H9 (cell line): ENCODE data around the gene PLXNC1. TPM values are rescaled to one million over a fixed set of nuclear protein-coding genes. Genes with fewer than 3 reads are reported as not detected.

Experiments
- DNase-seq: peaks from one replicate; pipeline ENCODE4 v3.0.0-alpha.2; 2017
- H2AFZ ChIP-seq: one replicate; pipeline ENCODE4 v1.6.1; 2013; ENCODE audit warnings: mild to moderate bottlenecking, low read length, control low read depth, moderate library complexity
- H2AK5ac ChIP-seq: 2 replicates; pipeline ENCODE4 v1.6.1; 2013; ENCODE audit warnings: low read length, control low read depth, mixed read lengths; ENCODE audit not compliant: insufficient read length
- H2BK120ac ChIP-seq: one replicate; pipeline ENCODE4 v1.6.1; 2013; ENCODE audit warnings: low read depth, mild to moderate bottlenecking, low read length, control low read depth, inconsistent platforms; ENCODE audit not compliant: poor library complexity, severe bottlenecking
- H2BK12ac ChIP-seq: 2 replicates; pipeline ENCODE4 v1.6.1; 2013; ENCODE audit warnings: low read length, control low read depth, mixed read lengths, low read depth; ENCODE audit not compliant: insufficient read length
- H2BK15ac ChIP-seq: 2 replicates; pipeline ENCODE4 v1.6.1; 2013; ENCODE audit warnings: low read depth, low read length, control low read depth
- H2BK20ac ChIP-seq: one replicate; pipeline ENCODE4 v1.6.1; 2013; ENCODE audit warnings: low read depth, mild to moderate bottlenecking, low read length, control low read depth, inconsistent platforms; ENCODE audit not compliant: poor library complexity, severe bottlenecking
- H2BK5ac ChIP-seq: 2 replicates; pipeline ENCODE4 v1.6.1; 2013; ENCODE audit warnings: low read length, control low read depth, mixed read lengths; ENCODE audit not compliant: insufficient read length
- H3K14ac ChIP-seq: 2 replicates; pipeline ENCODE4 v1.6.1; 2013; ENCODE audit warnings: low read length, control low read depth; ENCODE audit not compliant: insufficient read depth
- H3K18ac ChIP-seq: 2 replicates; pipeline ENCODE4 v1.6.1; 2013; ENCODE audit warnings: low read depth, mild to moderate bottlenecking, mixed read lengths, low read length, control low read depth; ENCODE audit not compliant: insufficient read length
- H3K23ac ChIP-seq: 2 replicates; pipeline ENCODE4 v1.6.1; 2013; ENCODE audit warnings: low read length, control low read depth, mixed read lengths, low read depth; ENCODE audit not compliant: insufficient read length
- H3K23me2 ChIP-seq: 2 replicates; pipeline ENCODE4 v1.6.1; 2013; ENCODE audit warnings: low read depth, mild to moderate bottlenecking, mixed read lengths, low read length, control low read depth; ENCODE audit not compliant: insufficient read length, poor library complexity, severe bottlenecking
- H3K27ac ChIP-seq: 2 replicates; pipeline ENCODE4 v1.5.1; 2013; ENCODE audit warnings: low read length, control low read depth, mixed read lengths, low read depth; ENCODE audit not compliant: insufficient read length
- H3K27me3 ChIP-seq: 2 replicates; pipeline ENCODE4 v1.6.1; 2013; ENCODE audit warnings: low read length, control low read depth, inconsistent platforms; ENCODE audit not compliant: insufficient read depth
- H3K4ac ChIP-seq: 2 replicates; pipeline ENCODE4 v1.6.1; 2013; ENCODE audit warnings: low read depth, mild to moderate bottlenecking, control low read depth, inconsistent platforms, low read length, moderate library complexity
- H3K4me1 ChIP-seq: 2 replicates; pipeline ENCODE4 v1.6.1; 2013; ENCODE audit warnings: low read length, control low read depth, inconsistent platforms; ENCODE audit not compliant: insufficient read depth
- H3K4me2 ChIP-seq: 2 replicates; pipeline ENCODE4 v1.6.1; 2013; ENCODE audit warnings: low read length, control low read depth, mixed read lengths; ENCODE audit not compliant: insufficient read length, insufficient read depth
- H3K56ac ChIP-seq: 2 replicates; pipeline ENCODE4 v1.6.1; 2013; ENCODE audit warnings: low read depth, mild to moderate bottlenecking, mixed read lengths, low read length, control low read depth; ENCODE audit not compliant: insufficient read length
- H3K79me1 ChIP-seq: 2 replicates; pipeline ENCODE4 v1.6.1; 2013; ENCODE audit warnings: low read depth, mild to moderate bottlenecking, moderate library complexity, low read length, control low read depth, inconsistent platforms; ENCODE audit not compliant: insufficient read depth, poor library complexity, severe bottlenecking
- H3K79me2 ChIP-seq: 2 replicates; pipeline ENCODE4 v1.6.1; 2013; ENCODE audit warnings: low read length, control low read depth, inconsistent platforms; ENCODE audit not compliant: insufficient read depth
- H3K9ac ChIP-seq: 2 replicates; pipeline ENCODE4 v1.6.1; 2013; ENCODE audit warnings: low read length, control low read depth, mixed read lengths; ENCODE audit not compliant: insufficient read length; ENCODE audit errors: extremely low read depth
- H3K9me3 ChIP-seq: one replicate; pipeline ENCODE4 v1.6.1; 2013; ENCODE audit warnings: low read depth, low read length, inconsistent platforms; ENCODE audit not compliant: control insufficient read depth
- H3T11ph ChIP-seq: one replicate; pipeline ENCODE4 v1.6.1; 2013; ENCODE audit warnings: mild to moderate bottlenecking, low read length, control low read depth, inconsistent platforms
- H4K20me1 ChIP-seq: one replicate; pipeline ENCODE4 v1.6.1; 2013; ENCODE audit not compliant: control insufficient read depth, insufficient read length, insufficient read depth
- H4K5ac ChIP-seq: 2 replicates; pipeline ENCODE4 v1.6.1; 2013; ENCODE audit warnings: low read depth, mild to moderate bottlenecking, mixed read lengths, low read length, control low read depth; ENCODE audit not compliant: insufficient read length
- H4K8ac ChIP-seq: replicated peaks from 2 replicates; pipeline ENCODE4 v1.6.1; 2013; ENCODE audit warnings: low read length, control low read depth, mixed read lengths, low read depth; ENCODE audit not compliant: insufficient read length
- H4K91ac ChIP-seq: 2 replicates; pipeline ENCODE4 v1.6.1; 2013; ENCODE audit warnings: low read depth, mild to moderate bottlenecking, moderate library complexity, mixed read lengths, low read length, control low read depth; ENCODE audit not compliant: insufficient read length
- H3K27ac Mint-ChIP-seq, 3 experiments: 2 replicates in 2 of 3; 3 replicates in 1 of 3; pipeline ENCODE4 v1.8.0; 2020 to 2021; ENCODE audit warnings: mixed read lengths in 3 of 3, mild to moderate bottlenecking in 1 of 3, moderate library complexity in 1 of 3
- H3K27me3 Mint-ChIP-seq: 2 replicates; pipeline ENCODE4 v1.8.0; 2021; ENCODE audit warnings: low read depth, mild to moderate bottlenecking, moderate library complexity, mixed read lengths
- H3K36me3 Mint-ChIP-seq, 3 experiments: 2 replicates in 2 of 3; 3 replicates in 1 of 3; pipeline ENCODE4 v1.8.0; 2020 to 2021; ENCODE audit warnings: low read depth in 3 of 3, mixed read lengths in 3 of 3; ENCODE audit not compliant: insufficient read depth in 1 of 3
- H3K4me1 Mint-ChIP-seq, 2 experiments: 2 replicates each; pipeline ENCODE4 v1.8.0; 2020; ENCODE audit warnings: mixed read lengths in 2 of 2
- H3K4me3 Mint-ChIP-seq, 2 experiments: 2 replicates in 1 of 2; 3 replicates in 1 of 2; pipeline ENCODE4 v1.8.0; 2020 to 2021; ENCODE audit warnings: mild to moderate bottlenecking in 2 of 2, mixed read lengths in 2 of 2, moderate library complexity in 1 of 2
- H3K9me3 Mint-ChIP-seq, 2 experiments: 2 replicates in 1 of 2; 3 replicates in 1 of 2; pipeline ENCODE4 v1.8.0; 2020; ENCODE audit warnings: mild to moderate bottlenecking in 2 of 2, mixed read lengths in 2 of 2, moderate library complexity in 1 of 2
- WGBS: extraction: QIAGEN DNeasy Blood & Tissue Kit; methylation state at CpG from one replicate; pipeline ENCODE4 v1.1.7; 2013; ENCODE audit warnings: missing lambda C conversion rate, low lambda C conversion rate, mixed read lengths; ENCODE audit not compliant: insufficient read length; ENCODE audit errors: extremely low coverage; 5-methylcytosine and 5-hydroxymethylcytosine counted together
- total RNA-seq: library from RNA; stranded (reverse); gene quantifications from 2 replicates; pipeline ENCODE4 v1.2.1, GENCODE V29; 2021
- TF ChIP-seq, protein P1 (sequence below): fragments of 200-600 bp; sonication (generic); conservative IDR thresholded peaks from 3 replicates; pipeline ENCODE4 v1.8.0; 2021; ENCODE audit warnings: antibody characterized with exemption, mild to moderate bottlenecking

Gene PLXNC1
- total RNA-seq, 1 experiment from 2014 or later: 1.2 TPM

GRCh38 chr12:94260017-94260416 is 111.6 kb downstream of the PLXNC1 start:
- no peak overlapping the region for H4K8ac ChIP-seq
- no peak overlapping the region for H2BK5ac ChIP-seq
- no peak overlapping the region for H3K18ac ChIP-seq
- no peaks in the 10 kb centered on the region for H3K27me3 ChIP-seq
- H3T11ph ChIP-seq: no peak overlapping the region
- Mint-ChIP-seq H3K27ac (no peak overlapping the region), H3K36me3 (peaks cover 0 to 4% (median 2%) of the 10 kb centered on the region in 3 experiments; a peak in 4 of 7 replicates), H3K4me3 (no peak overlapping the region), H3K9me3 (peaks cover 0 to 2% of the 10 kb centered on the region in 2 experiments; a peak in 2 of 5 replicates), H3K27me3 (peaks cover 12% of the 10 kb centered on the region), H3K4me1 (peaks cover 46 to 60% of the 10 kb centered on the region in 2 experiments)
- no peaks in the 10 kb centered on the region for H3K9me3 ChIP-seq
- no peaks in the 10 kb centered on the region for H3K23me2 ChIP-seq
- H3K9ac ChIP-seq: no peak overlapping the region
- H2BK15ac ChIP-seq: no peak overlapping the region
- no peak overlapping the region for H4K91ac ChIP-seq
- no peak for DNase-seq
- H3K4me2 ChIP-seq: no peak overlapping the region
- no peak overlapping the region for H3K4ac ChIP-seq
- no peak overlapping the region for H3K14ac ChIP-seq
- no peak overlapping the region for H3K23ac ChIP-seq
- H3K79me1 ChIP-seq: no peaks in the 10 kb centered on the region
- TF ChIP-seq, protein P1, sequence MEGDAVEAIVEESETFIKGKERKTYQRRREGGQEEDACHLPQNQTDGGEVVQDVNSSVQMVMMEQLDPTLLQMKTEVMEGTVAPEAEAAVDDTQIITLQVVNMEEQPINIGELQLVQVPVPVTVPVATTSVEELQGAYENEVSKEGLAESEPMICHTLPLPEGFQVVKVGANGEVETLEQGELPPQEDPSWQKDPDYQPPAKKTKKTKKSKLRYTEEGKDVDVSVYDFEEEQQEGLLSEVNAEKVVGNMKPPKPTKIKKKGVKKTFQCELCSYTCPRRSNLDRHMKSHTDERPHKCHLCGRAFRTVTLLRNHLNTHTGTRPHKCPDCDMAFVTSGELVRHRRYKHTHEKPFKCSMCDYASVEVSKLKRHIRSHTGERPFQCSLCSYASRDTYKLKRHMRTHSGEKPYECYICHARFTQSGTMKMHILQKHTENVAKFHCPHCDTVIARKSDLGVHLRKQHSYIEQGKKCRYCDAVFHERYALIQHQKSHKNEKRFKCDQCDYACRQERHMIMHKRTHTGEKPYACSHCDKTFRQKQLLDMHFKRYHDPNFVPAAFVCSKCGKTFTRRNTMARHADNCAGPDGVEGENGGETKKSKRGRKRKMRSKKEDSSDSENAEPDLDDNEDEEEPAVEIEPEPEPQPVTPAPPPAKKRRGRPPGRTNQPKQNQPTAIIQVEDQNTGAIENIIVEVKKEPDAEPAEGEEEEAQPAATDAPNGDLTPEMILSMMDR: no peak
- no peak overlapping the region for H2AK5ac ChIP-seq
- H3K56ac ChIP-seq: no peak overlapping the region
- H2BK120ac ChIP-seq: no peak overlapping the region
- no peak overlapping the region for H2AFZ ChIP-seq
- no peaks in the 10 kb centered on the region for H4K20me1 ChIP-seq
- H2BK12ac ChIP-seq: no peak overlapping the region
- peaks cover 18% of the 10 kb centered on the region; the same call in 1 of the 2 replicates for H3K4me1 ChIP-seq
- no peaks in the 10 kb centered on the region for H3K79me2 ChIP-seq
- H2BK20ac ChIP-seq: no peak overlapping the region
- no CpG with 5 or more reads among the region's 3 CpGs for WGBS
- no peak overlapping the region for H4K5ac ChIP-seq
- H3K27ac ChIP-seq: no peak overlapping the region
